ENCODE data around the gene DFFA.
"Not testable (repeated sequence)": the region's sequence is repeated elsewhere in the genome, so short reads cannot be mapped to it uniquely, and the experiment has no call there.

Gene DFFA

DNA sequence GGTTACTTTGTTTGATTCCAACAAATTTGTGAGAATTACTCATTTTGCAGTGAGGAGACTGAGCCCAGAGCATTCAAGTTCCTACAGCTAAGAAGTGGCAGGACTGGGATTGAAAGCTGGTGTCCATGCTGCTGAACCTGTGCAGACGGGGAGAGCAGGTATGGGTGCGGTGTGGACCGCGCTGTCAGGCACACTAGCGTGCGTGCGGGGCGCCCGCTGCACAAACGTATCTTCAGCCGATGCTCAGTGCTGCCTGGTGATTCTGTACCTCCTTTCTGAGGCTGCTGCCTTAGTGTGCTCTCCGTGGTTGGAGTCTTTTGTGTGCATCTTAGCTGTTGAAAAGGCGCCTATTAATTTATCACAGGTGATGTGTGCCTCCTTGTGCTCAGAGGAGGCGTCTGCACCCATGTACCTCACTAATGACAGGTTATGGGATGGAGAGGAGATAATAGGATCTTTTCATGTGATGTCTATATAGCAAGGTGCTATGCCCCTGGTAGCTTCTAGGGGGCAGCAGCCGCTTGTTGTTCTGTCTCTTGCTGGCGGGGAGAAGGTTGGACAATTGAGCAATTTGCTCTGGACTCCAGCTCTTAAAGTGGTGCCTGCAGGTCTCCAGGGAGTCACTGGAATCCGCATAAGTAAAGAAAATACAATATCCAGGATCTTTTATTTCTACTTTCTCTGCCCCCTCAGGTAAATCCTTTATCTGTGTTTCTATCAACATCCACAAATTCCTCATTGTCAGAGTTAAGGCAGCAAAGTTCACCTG is 35.0 kb upstream of the DFFA start:
- TF ChIP-seq, protein P1, sequence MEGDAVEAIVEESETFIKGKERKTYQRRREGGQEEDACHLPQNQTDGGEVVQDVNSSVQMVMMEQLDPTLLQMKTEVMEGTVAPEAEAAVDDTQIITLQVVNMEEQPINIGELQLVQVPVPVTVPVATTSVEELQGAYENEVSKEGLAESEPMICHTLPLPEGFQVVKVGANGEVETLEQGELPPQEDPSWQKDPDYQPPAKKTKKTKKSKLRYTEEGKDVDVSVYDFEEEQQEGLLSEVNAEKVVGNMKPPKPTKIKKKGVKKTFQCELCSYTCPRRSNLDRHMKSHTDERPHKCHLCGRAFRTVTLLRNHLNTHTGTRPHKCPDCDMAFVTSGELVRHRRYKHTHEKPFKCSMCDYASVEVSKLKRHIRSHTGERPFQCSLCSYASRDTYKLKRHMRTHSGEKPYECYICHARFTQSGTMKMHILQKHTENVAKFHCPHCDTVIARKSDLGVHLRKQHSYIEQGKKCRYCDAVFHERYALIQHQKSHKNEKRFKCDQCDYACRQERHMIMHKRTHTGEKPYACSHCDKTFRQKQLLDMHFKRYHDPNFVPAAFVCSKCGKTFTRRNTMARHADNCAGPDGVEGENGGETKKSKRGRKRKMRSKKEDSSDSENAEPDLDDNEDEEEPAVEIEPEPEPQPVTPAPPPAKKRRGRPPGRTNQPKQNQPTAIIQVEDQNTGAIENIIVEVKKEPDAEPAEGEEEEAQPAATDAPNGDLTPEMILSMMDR (IDR thresholded peaks at IDR 0.05) = peak; percentile 86 to 92
- Histone ChIP-seq H3K9me3 (no peaks in the 10 kb centered on the region), H3K27me3 (no peaks in the 10 kb centered on the region), H3K4me3 (no peak overlapping the region), H3K27ac (no peak overlapping the region), H3K36me3 (no peaks in the 10 kb centered on the region), H3K4me1 (peaks cover 0 to 33% (median 25%) of the 10 kb centered on the region in 4 donors)
- peak; percentile 80 to 85 for DNase-seq
- intact Hi-C loops (cut with DNase I; ENCODE audit: low total_unique reads) = loop anchor here (5.0 kb wide), 1 partner anchor 360 kb away; no protein-coding TSS in a partner anchor

DNA sequence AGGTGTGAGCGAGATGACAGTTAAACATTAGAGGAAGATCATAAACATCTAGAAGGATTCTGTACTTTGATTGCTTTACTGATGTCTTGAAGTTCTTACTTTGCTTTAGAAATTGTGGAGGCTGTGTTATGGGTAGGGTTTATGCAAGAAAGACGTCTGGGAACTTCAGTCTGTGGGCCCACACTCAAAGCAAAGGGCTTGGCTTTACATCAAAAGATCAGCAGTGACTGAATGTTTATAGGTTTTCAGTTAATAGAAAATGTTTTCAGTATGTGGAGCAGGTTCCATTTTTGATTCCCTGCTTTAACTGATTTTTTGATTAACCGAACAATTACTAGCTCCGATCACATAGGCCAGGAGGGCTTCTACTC is 34.3 kb upstream of the DFFA start:
- peaks cover 0 to 33% (median 25%) of the 10 kb centered on the region in 4 donors for H3K4me1 ChIP-seq
- DNase-seq = no peak
- no peak overlapping the region for H3K27ac ChIP-seq
- no peaks in the 10 kb centered on the region for H3K9me3 ChIP-seq
- H3K36me3 ChIP-seq = no peaks in the 10 kb centered on the region
- no peaks in the 10 kb centered on the region for H3K27me3 ChIP-seq
- H3K4me3 ChIP-seq = no peak overlapping the region
- intact Hi-C loops (cut with DNase I; ENCODE audit: low total_unique reads) = loop anchor here (5.0 kb wide), 1 partner anchor 361 kb away; no protein-coding TSS in a partner anchor
- TF ChIP-seq, protein P1 (IDR thresholded peaks at IDR 0.05) = no peak

DNA sequence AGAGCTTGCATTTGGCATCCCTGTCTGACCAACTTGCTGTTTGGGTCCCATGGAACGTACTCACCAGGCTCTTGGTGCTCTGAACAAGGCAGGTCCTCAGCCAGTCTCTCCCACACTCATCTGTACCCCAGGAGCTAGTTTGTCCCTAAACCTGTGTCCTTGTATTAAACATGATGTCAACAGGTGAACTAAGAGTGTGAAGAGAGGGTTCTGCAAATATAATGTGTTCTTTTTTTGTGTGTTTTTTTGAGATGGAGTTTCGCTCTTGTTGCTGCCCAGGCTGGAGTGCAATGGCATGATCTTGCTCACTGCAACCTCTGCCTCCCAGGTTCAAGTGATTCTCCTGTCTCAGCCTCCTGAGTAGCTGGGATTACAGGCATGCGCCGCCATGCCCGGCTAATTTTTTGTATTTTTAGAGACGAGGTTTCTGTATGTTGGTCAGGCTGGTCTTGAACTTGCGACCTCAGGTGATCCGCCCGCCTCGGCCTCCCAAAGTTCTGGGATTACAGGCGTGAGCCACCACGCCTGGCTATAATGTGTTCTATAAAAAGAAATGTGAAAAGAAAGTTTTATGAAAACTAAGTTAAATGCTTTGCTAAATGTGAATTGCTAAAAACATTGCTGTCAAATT is 33.8 kb upstream of the DFFA start:
- DNase-seq, H3K27me3 ChIP-seq, H3K27ac ChIP-seq, H3K4me3 ChIP-seq, H3K36me3 ChIP-seq, H3K9me3 ChIP-seq: not testable (repeated sequence)
- H3K4me1 ChIP-seq = peaks cover 0 to 29% (median 21%) of the 10 kb centered on the region in 4 donors
- intact Hi-C loops (cut with DNase I; ENCODE audit: low total_unique reads) = loop anchor here (5.0 kb wide), 1 partner anchor 361 kb away; no protein-coding TSS in a partner anchor

DNA sequence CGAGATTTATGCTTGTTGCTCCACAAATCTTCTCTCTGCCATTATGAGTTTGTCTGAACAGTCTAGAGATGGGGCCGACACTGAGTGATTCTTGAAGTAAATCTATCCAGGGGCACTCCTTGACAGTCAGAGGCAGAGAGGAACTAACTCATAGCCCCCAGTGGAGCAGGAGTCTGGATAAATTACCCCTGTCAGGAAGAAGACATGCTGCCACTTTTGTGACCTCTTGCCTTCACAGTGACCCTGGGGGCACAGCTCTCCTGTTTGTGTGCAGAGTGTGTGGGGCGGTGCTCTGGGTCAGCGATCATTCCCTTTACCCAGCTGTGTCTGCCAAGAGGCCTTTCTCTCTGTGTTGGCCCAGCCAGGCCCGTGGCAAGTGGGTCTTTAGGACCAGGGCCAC is 31.9 kb upstream of the DFFA start:
- peaks cover 0 to 14% (median 9%) of the 10 kb centered on the region in 4 donors for H3K4me1 ChIP-seq
- no peak overlapping the region for H3K4me3 ChIP-seq
- H3K27me3 ChIP-seq = no peaks in the 10 kb centered on the region
- no peak for DNase-seq
- intact Hi-C loops (cut with DNase I; ENCODE audit: low total_unique reads) = no loop called here
- TF ChIP-seq, protein P1 (IDR thresholded peaks at IDR 0.05) = no peak
- H3K36me3 ChIP-seq = no peaks in the 10 kb centered on the region
- H3K27ac ChIP-seq = no peak overlapping the region
- no peaks in the 10 kb centered on the region for H3K9me3 ChIP-seq

DNA sequence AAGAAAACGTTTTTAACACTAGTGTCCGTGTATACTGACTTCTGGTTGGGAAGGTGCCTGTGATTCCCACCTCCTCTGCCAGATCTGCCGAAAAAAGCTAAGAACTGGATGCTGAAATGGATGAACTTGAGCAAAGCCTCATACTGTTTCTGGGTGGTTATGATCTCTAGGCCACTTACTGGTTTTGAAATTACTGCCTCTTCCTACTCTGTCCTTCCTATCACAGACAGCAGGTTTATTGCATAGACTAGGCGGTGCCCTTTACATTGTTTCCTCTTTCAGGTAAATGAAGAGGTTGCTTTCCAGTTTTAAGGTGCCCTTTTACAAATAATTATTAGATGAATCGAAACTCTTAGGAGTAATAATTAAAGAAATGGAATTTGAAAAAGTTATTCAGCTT is 29.9 kb upstream of the DFFA start:
- TF ChIP-seq, protein P1 (IDR thresholded peaks at IDR 0.05) = no peak
- intact Hi-C loops (cut with DNase I; ENCODE audit: low total_unique reads) = no loop called here

DNA sequence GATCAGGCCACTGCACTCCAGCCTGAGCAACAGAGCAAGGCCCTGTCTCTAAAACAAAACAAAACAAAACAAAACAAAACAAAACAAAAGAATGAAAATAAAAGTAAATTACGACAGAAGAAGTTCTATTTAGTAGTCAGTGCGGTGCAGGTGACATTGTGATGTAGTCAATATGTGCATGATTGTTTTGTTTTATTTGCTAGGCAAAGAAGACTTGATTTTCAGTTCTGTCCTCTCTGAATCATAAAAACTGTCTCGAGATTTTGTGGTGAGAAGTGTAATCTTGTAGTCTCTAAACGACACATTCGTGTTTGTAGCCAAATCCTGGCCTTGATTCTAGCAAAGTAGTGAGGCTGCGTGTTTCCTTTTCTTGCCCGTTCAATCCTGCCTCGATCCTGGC is 25.9 kb upstream of the DFFA start:
- no peaks in the 10 kb centered on the region for H3K9me3 ChIP-seq
- H3K36me3 ChIP-seq = peaks cover 0 to 14% (median 0%) of the 10 kb centered on the region in 3 donors
- no peak for DNase-seq
- intact Hi-C loops (cut with DNase I; ENCODE audit: low total_unique reads) = no loop called here
- TF ChIP-seq, protein P1 (IDR thresholded peaks at IDR 0.05) = no peak
- H3K4me1 ChIP-seq = peaks cover 0 to 16% (median 6%) of the 10 kb centered on the region in 4 donors
- no peak overlapping the region for H3K4me3 ChIP-seq
- H3K27ac ChIP-seq = no peak overlapping the region
- H3K27me3 ChIP-seq = no peaks in the 10 kb centered on the region

More for the DNA sequence above, 29.9 kb upstream of the DFFA start:
- no peak overlapping the region for H3K27ac ChIP-seq
- DNase-seq = no peak
- H3K9me3 ChIP-seq = no peaks in the 10 kb centered on the region
- no peaks in the 10 kb centered on the region for H3K27me3 ChIP-seq
- H3K4me3 ChIP-seq = no peak overlapping the region
- H3K36me3 ChIP-seq = peaks cover 0 to 3% (median 0%) of the 10 kb centered on the region in 3 donors
- H3K4me1 ChIP-seq = peaks cover 0 to 6% (median 1%) of the 10 kb centered on the region in 4 donors

Data from tibial artery (tissue), 4 donors.